Effector memory CD4-positive, alpha-beta T cell (primary cell): Measurements from ENCODE around the gene NXF2.
"Not testable (repeated sequence)": the region's sequence is repeated elsewhere in the genome, so short reads cannot be mapped to it uniquely, and the experiment has no call there.

Experiments
- DNase-seq, 3 donors: peaks; one replicate each; pipeline ENCODE4 v3.0.0-alpha.2; 2020
- H3K27ac ChIP-seq: 2 replicates; pipeline ENCODE4 v1.7.0; 2013; ENCODE audit warnings: mild to moderate bottlenecking, low read length, moderate library complexity; ENCODE audit not compliant: insufficient read depth, poor library complexity, severe bottlenecking
- H3K27me3 ChIP-seq: replicated peaks from 2 replicates; pipeline ENCODE4 v1.7.0; 2013; ENCODE audit warnings: mild to moderate bottlenecking, low read length; ENCODE audit not compliant: insufficient read depth, control insufficient read depth, poor library complexity, severe bottlenecking
- H3K36me3 ChIP-seq: 2 replicates; pipeline ENCODE4 v1.7.0; 2013; ENCODE audit warnings: mild to moderate bottlenecking, low read length, moderate library complexity; ENCODE audit not compliant: control insufficient read depth, insufficient read depth
- H3K4me1 ChIP-seq: 2 replicates; pipeline ENCODE4 v1.7.0; 2013; ENCODE audit warnings: low read length, mild to moderate bottlenecking; ENCODE audit not compliant: control insufficient read depth, insufficient read depth, poor library complexity, severe bottlenecking
- H3K4me3 ChIP-seq: 2 replicates; pipeline ENCODE4 v1.7.0; 2013; ENCODE audit warnings: low read length, low read depth, mild to moderate bottlenecking; ENCODE audit not compliant: insufficient read depth, poor library complexity, severe bottlenecking
- H3K9me3 ChIP-seq: 2 replicates; pipeline ENCODE4 v1.7.0; 2013; ENCODE audit warnings: mild to moderate bottlenecking, low read length, moderate library complexity; ENCODE audit not compliant: control insufficient read depth
- total RNA-seq, 3 donors: gene quantifications; one replicate each; lab custom pipeline; 2026; lab: John Stamatoyannopoulos, UW

The NXF2 gene, protein sequence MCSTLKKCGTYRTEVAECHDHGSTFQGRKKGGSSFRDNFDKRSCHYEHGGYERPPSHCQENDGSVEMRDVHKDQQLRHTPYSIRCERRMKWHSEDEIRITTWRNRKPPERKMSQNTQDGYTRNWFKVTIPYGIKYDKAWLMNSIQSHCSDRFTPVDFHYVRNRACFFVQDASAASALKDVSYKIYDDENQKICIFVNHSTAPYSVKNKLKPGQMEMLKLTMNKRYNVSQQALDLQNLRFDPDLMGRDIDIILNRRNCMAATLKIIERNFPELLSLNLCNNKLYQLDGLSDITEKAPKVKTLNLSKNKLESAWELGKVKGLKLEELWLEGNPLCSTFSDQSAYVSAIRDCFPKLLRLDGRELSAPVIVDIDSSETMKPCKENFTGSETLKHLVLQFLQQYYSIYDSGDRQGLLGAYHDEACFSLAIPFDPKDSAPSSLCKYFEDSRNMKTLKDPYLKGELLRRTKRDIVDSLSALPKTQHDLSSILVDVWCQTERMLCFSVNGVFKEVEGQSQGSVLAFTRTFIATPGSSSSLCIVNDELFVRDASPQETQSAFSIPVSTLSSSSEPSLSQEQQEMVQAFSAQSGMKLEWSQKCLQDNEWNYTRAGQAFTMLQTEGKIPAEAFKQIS
- 0 reads per million in 3 donors for total RNA-seq

- not testable (repeated sequence) for H3K9me3 ChIP-seq, H3K4me3 ChIP-seq, H3K36me3 ChIP-seq, H3K4me1 ChIP-seq, H3K27me3 ChIP-seq, H3K27ac ChIP-seq, DNase-seq
Observed at GRCh38 chrX:102246893-102247292, at the start of gene NXF2. Gene NXF2, plus strand, starts transcription at chrX:102247167. Its CDS starts 59,912 bp downstream, at chrX:102307079.

GRCh38 chrX:102207940-102208339, 39.0 kb upstream of the NXF2 start:
- not testable (repeated sequence) for H3K4me3 ChIP-seq, H3K9me3 ChIP-seq, H3K4me1 ChIP-seq, H3K27me3 ChIP-seq, H3K27ac ChIP-seq, H3K36me3 ChIP-seq, DNase-seq

- not testable (repeated sequence) for H3K4me1 ChIP-seq
Observed at GRCh38 chrX:102214986-102215385, 32.0 kb upstream of the NXF2 start, which contains the start of gene TCP11X1. Gene TCP11X1, plus strand, starts transcription at chrX:102215301.

GRCh38 chrX:102216497-102216896, 30.5 kb upstream of the NXF2 start:
- not testable (repeated sequence) for H3K27me3 ChIP-seq, H3K27ac ChIP-seq, H3K36me3 ChIP-seq, H3K4me1 ChIP-seq, H3K9me3 ChIP-seq, H3K4me3 ChIP-seq, DNase-seq

More at GRCh38 chrX:102214986-102215385, 32.0 kb upstream of the NXF2 start, which contains the start of gene TCP11X1:
- not testable (repeated sequence) for H3K4me3 ChIP-seq, H3K9me3 ChIP-seq, H3K27me3 ChIP-seq, H3K36me3 ChIP-seq, DNase-seq, H3K27ac ChIP-seq

DNA sequence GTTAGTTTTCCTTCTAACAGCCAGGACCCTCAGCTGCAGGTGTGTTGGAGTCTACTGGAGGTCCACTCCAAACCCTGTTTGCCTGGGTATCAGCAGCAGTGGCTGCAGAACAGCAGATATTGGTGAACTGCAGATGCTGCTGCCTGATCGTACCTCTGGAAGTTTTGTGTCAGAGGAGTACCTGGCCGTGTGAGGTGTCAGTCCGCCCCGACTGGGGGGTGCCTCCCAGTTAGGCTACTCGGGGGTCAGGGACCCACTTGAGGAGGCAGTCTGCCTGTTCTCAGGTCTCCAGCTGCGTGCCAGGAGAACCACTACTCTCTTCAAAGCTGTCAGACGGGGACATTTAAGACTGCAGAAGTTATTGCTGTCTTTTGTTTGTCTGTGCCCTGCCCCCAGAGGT, 11.3 kb upstream of the NXF2 start:
- not testable (repeated sequence) for H3K27me3 ChIP-seq, H3K9me3 ChIP-seq, H3K27ac ChIP-seq, DNase-seq, H3K4me3 ChIP-seq, H3K4me1 ChIP-seq, H3K36me3 ChIP-seq

DNA sequence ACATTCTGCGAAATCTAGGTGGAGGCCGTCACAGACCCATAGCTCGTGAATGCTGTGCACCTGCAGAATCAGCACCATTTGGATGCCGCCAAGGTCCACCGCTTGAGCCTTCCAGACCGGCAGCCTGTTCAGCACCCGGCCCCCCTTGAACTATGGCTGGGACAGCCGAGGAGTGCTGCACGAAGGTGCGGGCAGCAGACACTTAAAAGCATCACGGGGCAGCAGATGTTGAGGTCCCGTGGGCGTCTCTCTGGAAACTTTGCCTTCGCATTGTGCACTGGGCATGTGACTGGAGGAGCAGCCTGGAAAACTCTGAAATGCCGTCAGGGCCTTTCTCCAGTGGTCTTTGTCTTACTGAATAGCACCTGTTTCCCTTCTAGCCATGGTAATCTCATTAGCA, 6.7 kb upstream of the NXF2 start:
- H3K9me3 ChIP-seq, H3K4me3 ChIP-seq, H3K36me3 ChIP-seq, H3K4me1 ChIP-seq, H3K27me3 ChIP-seq, H3K27ac ChIP-seq, DNase-seq: not testable (repeated sequence)

DNA sequence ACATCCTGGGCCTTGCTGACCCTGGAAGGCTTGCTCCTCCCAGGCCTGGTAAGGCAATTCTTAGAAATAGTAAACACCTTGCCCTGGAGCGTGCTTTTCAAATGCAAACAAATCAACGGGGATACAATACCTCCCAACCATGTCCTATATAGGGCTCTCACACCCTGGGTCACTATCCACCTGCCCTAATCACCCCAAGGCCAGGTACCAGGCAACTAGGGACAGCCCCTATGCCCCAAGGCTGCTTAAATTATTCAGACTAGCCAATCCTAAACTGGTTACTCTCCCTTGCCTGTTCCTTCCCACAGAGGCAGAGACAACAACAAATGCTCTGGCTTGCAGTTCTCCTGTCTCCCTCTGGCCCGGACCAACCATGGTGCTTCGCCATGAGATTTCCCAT, 25.3 kb downstream of the NXF2 start:
- H3K4me1 ChIP-seq, H3K27me3 ChIP-seq, H3K9me3 ChIP-seq, H3K36me3 ChIP-seq, DNase-seq, H3K4me3 ChIP-seq, H3K27ac ChIP-seq: not testable (repeated sequence)

DNA sequence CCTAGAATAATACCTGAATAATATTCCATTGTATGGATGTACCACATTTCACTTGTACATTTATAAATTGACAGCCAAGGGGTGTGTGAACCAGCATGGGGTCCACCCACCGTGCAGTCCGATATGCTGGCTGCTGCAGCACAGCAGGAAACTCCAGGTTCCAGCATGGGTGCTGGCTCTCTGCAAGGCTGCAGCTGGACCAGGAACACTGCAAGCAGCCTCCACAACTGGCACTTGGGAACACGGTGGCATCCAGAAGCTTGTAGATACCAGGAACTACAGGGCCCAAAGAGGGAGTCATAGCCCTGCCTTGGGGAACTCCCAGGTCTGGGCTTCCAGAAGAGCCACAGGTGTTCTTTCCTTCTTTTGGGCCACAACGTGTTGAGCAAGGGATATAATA, 91.2 kb downstream of the NXF2 start:
- H3K27ac ChIP-seq, result no peak overlapping the region
- no peaks in the 10 kb centered on the region for H3K36me3 ChIP-seq
- H3K4me3 ChIP-seq, result no peak overlapping the region
- no peaks in the 10 kb centered on the region for H3K4me1 ChIP-seq
- no peaks in the 10 kb centered on the region for H3K27me3 ChIP-seq
- no peaks in the 10 kb centered on the region for H3K9me3 ChIP-seq
- DNase-seq, result no peak

GRCh38 chrX:102339312-102340298, 92.6 kb downstream of the NXF2 start:
- no peaks in the 10 kb centered on the region for H3K36me3 ChIP-seq
- H3K9me3 ChIP-seq, result no peaks in the 10 kb centered on the region
- H3K27me3 ChIP-seq, result no peaks in the 10 kb centered on the region
- H3K4me3 ChIP-seq, result no peak overlapping the region
- peak in 2 of 3 donors; percentile 2 to 5 for DNase-seq
- H3K27ac ChIP-seq, result no peak overlapping the region
- no peaks in the 10 kb centered on the region for H3K4me1 ChIP-seq
